Measurements from ENCODE around the gene C8G. TPM values are rescaled to one million over a fixed set of nuclear protein-coding genes. Genes with fewer than 3 reads are reported as not detected.

C8G gene
- total RNA-seq, 1 donor from 2014 or later, result not detected

DNA sequence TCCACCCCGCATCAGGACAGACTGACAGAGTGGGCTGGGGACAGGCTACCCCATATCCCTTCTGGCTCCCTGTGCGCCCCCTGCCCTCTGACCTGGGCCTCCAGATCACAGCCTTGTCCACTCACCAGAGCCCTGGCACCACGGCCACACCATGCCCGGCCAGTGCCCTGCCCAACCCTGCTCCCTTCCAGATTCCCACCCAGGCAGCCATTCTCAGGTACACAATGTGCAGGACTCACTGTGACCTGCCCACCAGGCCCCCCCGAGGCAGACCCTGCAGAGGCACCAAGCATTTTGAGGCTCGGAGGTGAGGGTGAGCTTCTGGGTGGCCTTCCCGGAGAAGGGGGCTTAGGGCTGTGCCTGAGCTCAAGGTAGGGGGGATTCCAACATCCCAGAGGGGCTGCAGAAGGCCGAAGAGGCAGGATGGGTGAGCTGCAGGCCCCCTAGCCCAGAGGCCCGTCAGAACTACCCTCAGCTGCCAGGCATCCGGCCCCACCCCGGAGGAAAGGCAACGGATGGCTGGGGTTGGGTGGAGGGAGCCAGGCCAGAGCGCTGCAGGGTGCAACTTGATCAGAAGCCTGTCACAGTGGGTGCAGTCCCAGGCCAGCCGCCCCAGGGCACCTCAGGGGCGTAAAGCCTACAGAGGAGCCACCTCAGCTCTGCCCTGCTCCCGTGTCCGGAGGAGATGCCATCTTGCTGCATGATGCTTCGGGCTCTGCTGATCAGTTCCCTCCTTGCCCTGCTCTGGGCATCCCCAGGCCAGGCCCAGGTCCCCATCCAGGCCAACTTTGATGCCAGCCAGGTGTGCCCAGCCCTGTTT lies 37.4 kb downstream of the C8G start, which contains the start of gene LCNL1:
LCNL1 (plus strand) TSS at position 762 of the 820 bp plus-strand sequence. CDS start 594 bp downstream, outside the sequence.
- Histone ChIP-seq H3K4me3 (no peak within 1 kb of the TSS), H3K27ac (no peak within 1 kb of the TSS), H3K36me3 (no peaks in the 10 kb centered on the region), H3K4me1 (peaks cover 38% of the 10 kb centered on the region), H3K9me3 (no peaks in the 10 kb centered on the region), H3K27me3 (peaks cover 6% of the 10 kb centered on the region)
- intact Hi-C loops (cut with DNase I), result no loop called here
- no peak for DNase-seq (ENCODE audit: extremely low spot score in 2 of 2)
- TF ChIP-seq POLR2A (IDR thresholded peaks at IDR 0.05) (no peak), POLR2AphosphoS5 (IDR thresholded peaks at IDR 0.05; ENCODE audit: insufficient read depth in 1 of 2, low read depth in 1 of 2) (no peak)
- TF ChIP-seq, protein P1, sequence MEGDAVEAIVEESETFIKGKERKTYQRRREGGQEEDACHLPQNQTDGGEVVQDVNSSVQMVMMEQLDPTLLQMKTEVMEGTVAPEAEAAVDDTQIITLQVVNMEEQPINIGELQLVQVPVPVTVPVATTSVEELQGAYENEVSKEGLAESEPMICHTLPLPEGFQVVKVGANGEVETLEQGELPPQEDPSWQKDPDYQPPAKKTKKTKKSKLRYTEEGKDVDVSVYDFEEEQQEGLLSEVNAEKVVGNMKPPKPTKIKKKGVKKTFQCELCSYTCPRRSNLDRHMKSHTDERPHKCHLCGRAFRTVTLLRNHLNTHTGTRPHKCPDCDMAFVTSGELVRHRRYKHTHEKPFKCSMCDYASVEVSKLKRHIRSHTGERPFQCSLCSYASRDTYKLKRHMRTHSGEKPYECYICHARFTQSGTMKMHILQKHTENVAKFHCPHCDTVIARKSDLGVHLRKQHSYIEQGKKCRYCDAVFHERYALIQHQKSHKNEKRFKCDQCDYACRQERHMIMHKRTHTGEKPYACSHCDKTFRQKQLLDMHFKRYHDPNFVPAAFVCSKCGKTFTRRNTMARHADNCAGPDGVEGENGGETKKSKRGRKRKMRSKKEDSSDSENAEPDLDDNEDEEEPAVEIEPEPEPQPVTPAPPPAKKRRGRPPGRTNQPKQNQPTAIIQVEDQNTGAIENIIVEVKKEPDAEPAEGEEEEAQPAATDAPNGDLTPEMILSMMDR (IDR thresholded peaks at IDR 0.05), result no peak

DNA sequence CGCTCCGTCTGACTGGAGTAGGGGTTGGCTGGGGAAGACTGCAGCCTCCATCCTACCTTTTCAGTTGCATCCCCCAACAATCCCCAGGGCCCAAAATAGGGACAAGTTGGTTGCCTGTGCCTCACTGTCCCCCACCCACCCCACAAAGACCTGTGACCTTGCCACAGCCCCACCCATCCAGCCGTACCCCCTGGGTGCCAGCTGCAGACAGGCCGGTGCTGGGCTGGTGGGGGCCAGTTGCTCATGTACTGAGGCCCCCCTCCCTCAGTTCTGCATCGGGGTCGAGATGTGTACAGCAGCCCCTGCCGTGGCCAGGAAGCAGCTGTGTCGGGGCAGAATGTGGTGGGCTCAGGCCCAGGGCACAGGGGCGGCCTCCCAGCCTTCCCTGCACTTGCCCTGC lies 38.1 kb downstream of the C8G start:
- intact Hi-C loops (cut with DNase I), result no loop called here
- no peaks in the 10 kb centered on the region for H3K9me3 ChIP-seq
- H3K27me3 ChIP-seq, result peaks cover 6% of the 10 kb centered on the region
- no peaks in the 10 kb centered on the region for H3K36me3 ChIP-seq
- no peak for DNase-seq (ENCODE audit: extremely low spot score in 2 of 2)
- no peak overlapping the region for H3K27ac ChIP-seq
- TF ChIP-seq POLR2A (IDR thresholded peaks at IDR 0.05), result no peak
- TF ChIP-seq POLR2AphosphoS5 (IDR thresholded peaks at IDR 0.05; ENCODE audit: insufficient read depth in 1 of 2, low read depth in 1 of 2), result peak in 1 of 2 donors; percentile 25
- TF ChIP-seq, protein P1 (IDR thresholded peaks at IDR 0.05), result no peak
- peaks cover 31% of the 10 kb centered on the region for H3K4me1 ChIP-seq
- no peak overlapping the region for H3K4me3 ChIP-seq

DNA sequence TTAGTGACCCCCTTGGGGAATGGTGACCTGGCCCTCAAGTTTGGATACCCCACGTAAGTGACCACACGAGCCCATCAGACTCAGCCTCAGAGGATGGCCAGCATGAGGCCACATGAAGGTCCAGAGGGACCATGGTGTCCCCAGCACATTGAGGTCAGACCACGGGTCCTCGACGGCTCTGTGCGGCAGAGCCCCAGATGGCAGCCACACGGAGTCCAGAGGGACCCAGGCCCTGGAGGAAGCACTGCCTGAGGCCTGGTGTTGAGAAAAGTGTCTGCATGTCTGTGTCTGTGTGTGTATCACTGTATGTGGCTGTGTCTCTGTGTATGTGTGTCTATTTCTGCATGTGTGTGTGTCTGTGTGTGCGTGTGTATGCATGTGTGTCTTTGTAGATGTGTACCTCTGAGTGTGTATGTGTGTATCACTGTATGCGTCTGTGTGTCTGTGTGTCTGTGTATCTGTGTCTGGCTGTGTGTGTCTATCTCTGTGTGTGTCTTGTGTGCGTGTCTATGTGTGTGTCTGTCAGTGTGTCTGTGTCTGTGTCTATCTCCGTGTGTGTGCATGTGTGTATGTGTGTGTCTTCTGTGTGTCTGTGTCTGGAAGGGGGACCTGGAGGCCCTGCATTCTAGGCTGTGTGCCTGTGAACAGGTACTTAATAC lies 38.7 kb downstream of the C8G start:
- Histone ChIP-seq H3K27me3 (peaks cover 6% of the 10 kb centered on the region), H3K4me3 (no peak overlapping the region), H3K4me1 (peaks cover 28% of the 10 kb centered on the region), H3K36me3 (no peaks in the 10 kb centered on the region), H3K9me3 (no peaks in the 10 kb centered on the region), H3K27ac (no peak overlapping the region)
- DNase-seq (ENCODE audit: extremely low spot score in 2 of 2), result no peak
- no peak for TF ChIP-seq POLR2AphosphoS5 (IDR thresholded peaks at IDR 0.05; ENCODE audit: insufficient read depth in 1 of 2, low read depth in 1 of 2)
- TF ChIP-seq, protein P1 (IDR thresholded peaks at IDR 0.05), result no peak
- TF ChIP-seq POLR2A (IDR thresholded peaks at IDR 0.05), result no peak
- intact Hi-C loops (cut with DNase I), result no loop called here

DNA sequence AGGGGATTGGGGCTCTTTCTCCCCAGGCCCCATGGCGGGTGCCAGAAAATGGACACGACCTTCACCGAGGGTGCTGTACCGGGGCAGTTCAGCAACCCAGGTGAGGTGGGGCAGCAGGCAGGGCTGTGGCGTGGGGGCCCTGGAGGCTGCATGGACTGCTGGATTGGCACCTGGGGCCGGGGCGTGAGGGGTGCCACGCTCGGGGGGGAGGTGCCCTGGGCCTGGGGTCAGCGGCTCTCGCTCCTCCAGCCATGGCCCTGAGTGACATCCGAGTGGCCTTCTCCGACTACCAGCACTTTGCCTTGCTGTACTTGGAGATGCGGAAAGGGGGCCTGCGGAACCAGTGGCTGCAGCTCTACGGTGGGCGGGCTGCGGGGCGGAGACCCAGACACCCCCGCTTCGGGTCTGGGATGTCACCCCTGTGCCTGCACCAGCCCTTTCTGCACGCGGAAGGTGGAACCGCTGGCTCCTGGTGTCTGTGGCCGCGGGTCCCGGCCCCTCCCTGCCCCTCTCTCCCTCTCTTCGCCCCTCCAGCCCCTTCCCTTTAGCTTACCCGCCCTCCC lies 39.5 kb downstream of the C8G start:
- TF ChIP-seq POLR2AphosphoS5 (IDR thresholded peaks at IDR 0.05; ENCODE audit: insufficient read depth in 1 of 2, low read depth in 1 of 2) (peak in 1 of 2 donors; percentile 6), POLR2A (IDR thresholded peaks at IDR 0.05) (no peak)
- TF ChIP-seq, protein P1 (IDR thresholded peaks at IDR 0.05), result no peak
- DNase-seq (ENCODE audit: extremely low spot score in 2 of 2), result no peak
- no peaks in the 10 kb centered on the region for H3K36me3 ChIP-seq
- peaks cover 28% of the 10 kb centered on the region for H3K4me1 ChIP-seq
- no peaks in the 10 kb centered on the region for H3K9me3 ChIP-seq
- no peak overlapping the region for H3K4me3 ChIP-seq
- H3K27ac ChIP-seq, result no peak overlapping the region
- intact Hi-C loops (cut with DNase I), result no loop called here
- peaks cover 6% of the 10 kb centered on the region for H3K27me3 ChIP-seq

Measured in vagina (tissue), 2 donors.